BJ (cell line): ENCODE data around the gene RALGAPA2. TPM values are rescaled to one million over a fixed set of nuclear protein-coding genes. Genes with fewer than 3 reads are reported as not detected.

Source experiments
- CTCF ChIA-PET: fragments of 350-600 bp; formaldehyde crosslinking; extraction: SDS; loops from one replicate; lab custom pipeline; 2021; ENCODE audit warnings: antibody characterized with exemption, inconsistent platforms; lab: Yijun Ruan, JAX
- POLR2A ChIA-PET: fragments of 300-600 bp; sonication (Branson Sonifier 250); formaldehyde crosslinking; extraction: SDS; loops from one replicate; lab custom pipeline; 2021; ENCODE audit warnings: antibody characterized with exemption; lab: Charles Lee
- DNase-seq: peaks from one replicate; pipeline ENCODE4 v3.0.0-alpha.2; 2011; ENCODE audit warnings: low read depth
- H3K27me3 ChIP-seq: 2 replicates; pipeline ENCODE4 v1.6.0; 2011; ENCODE audit warnings: low read length; ENCODE audit not compliant: control insufficient read depth, insufficient read depth
- H3K36me3 ChIP-seq: 2 replicates; pipeline ENCODE4 v1.5.1; 2011; ENCODE audit warnings: low read length; ENCODE audit not compliant: control insufficient read depth, insufficient read depth
- H3K4me3 ChIP-seq: 2 replicates; pipeline ENCODE4 v1.5.1; 2011; ENCODE audit warnings: low read depth, mild to moderate bottlenecking, control low read depth, low read length
- CTCF ChIP-seq: IDR thresholded peaks from 2 replicates; pipeline ENCODE4 v1.5.1; 2011; ENCODE audit warnings: low read depth, mild to moderate bottlenecking, control low read depth, inconsistent platforms, low read length, moderate library complexity; ENCODE audit not compliant: insufficient read depth
- polyA plus RNA-seq: library from polyadenylated mRNA; depleted of rRNA; stranded (reverse); fragments of >200 nt; gene quantifications from 2 replicates; pipeline ENCODE4 v1.2.3, GENCODE V29; 2011

The RALGAPA2 gene
- polyA plus RNA-seq, 1 experiment, result 1.4 TPM

GRCh38 chr20:20578838-20579237 lies 133.6 kb downstream of the RALGAPA2 start:
- ChIA-PET CTCF (interaction anchor here (0.7 to 7.9 kb wide), 2 partner anchors 16 to 219 kb away, joined by 3 to 65 read pairs; no protein-coding TSS in a partner anchor), POLR2A (no interaction called here)
- Histone ChIP-seq H3K27me3 (no peaks in the 10 kb centered on the region), H3K4me3 (no peak overlapping the region), H3K36me3 (no peaks in the 10 kb centered on the region)
- TF ChIP-seq CTCF, result no peak
- no peak for DNase-seq

GRCh38 chr20:20573797-20574196 lies 138.6 kb downstream of the RALGAPA2 start:
- Histone ChIP-seq H3K4me3 (no peak overlapping the region), H3K36me3 (no peaks in the 10 kb centered on the region), H3K27me3 (no peaks in the 10 kb centered on the region)
- POLR2A ChIA-PET, result no interaction called here
- no peak for DNase-seq
- CTCF ChIA-PET, result no interaction called here
- TF ChIP-seq CTCF, result no peak

GRCh38 chr20:20571068-20571780 lies 141.2 kb downstream of the RALGAPA2 start:
- Histone ChIP-seq H3K27me3 (no peaks in the 10 kb centered on the region), H3K4me3 (no peak overlapping the region), H3K36me3 (no peaks in the 10 kb centered on the region)
- ChIA-PET CTCF (interaction anchor here (0.7 kb wide), 1 partner anchor 487 kb away, joined by 3 read pairs; no protein-coding TSS in a partner anchor), POLR2A (no interaction called here)
- no peak for DNase-seq
- TF ChIP-seq CTCF, result no peak

- ChIA-PET POLR2A (no interaction called here), CTCF (interaction anchor here (1.4 to 1.8 kb wide), 2 partner anchors 209 to 484 kb away, joined by 3 to 5 read pairs; no protein-coding TSS in a partner anchor)
- no peak overlapping the region for H3K4me3 ChIP-seq
- no peak for DNase-seq
- H3K36me3 ChIP-seq, result no peaks in the 10 kb centered on the region
- TF ChIP-seq CTCF, result peak; percentile 68
- no peaks in the 10 kb centered on the region for H3K27me3 ChIP-seq
Measured at GRCh38 chr20:20568604-20569205, 143.7 kb downstream of the RALGAPA2 start.

GRCh38 chr20:20567712-20568111 lies 144.7 kb downstream of the RALGAPA2 start:
- CTCF ChIA-PET, result interaction anchor here (0.9 to 1.8 kb wide), 2 partner anchors 26 to 208 kb away, joined by 4 to 5 read pairs; no protein-coding TSS in a partner anchor
- Histone ChIP-seq H3K36me3 (no peaks in the 10 kb centered on the region), H3K27me3 (no peaks in the 10 kb centered on the region), H3K4me3 (no peak overlapping the region)
- POLR2A ChIA-PET, result no interaction called here
- DNase-seq, result no peak
- no peak for TF ChIP-seq CTCF
